ENCODE data around the gene EZH2.

The EZH2 gene

DNA sequence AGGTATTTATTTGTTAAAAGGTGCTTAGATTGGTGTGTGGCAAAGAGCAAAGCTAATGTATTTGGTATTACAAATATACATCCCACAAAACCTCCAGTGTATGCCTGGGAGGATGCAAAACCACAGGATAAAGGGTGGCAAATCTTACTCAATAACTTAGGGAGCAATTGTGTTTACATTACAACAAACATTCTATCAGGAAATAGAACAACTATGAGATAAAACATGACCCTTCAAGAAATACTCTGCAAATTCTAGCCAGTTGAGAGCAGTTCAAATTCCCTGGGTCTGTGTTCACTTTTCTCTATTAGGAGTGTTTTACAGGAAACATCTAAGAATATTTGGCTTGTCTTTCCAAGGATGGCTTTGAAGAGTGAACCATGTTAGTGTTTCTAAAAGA lies 120.5 kb downstream of the EZH2 start:
- DNase-seq (ENCODE audit: low read depth in 2 of 2): no peak

GRCh38 chr7:148761499-148762278 lies 122.4 kb downstream of the EZH2 start:
- no peak for DNase-seq (ENCODE audit: low read depth in 2 of 2)

All from stimulated activated CD4-positive, alpha-beta T cell treated with anti-CD3 and anti-CD28 coated beads, Interleukin-12 subunit alpha, Interleukin-12 subunit beta, amount 100 ng/mL, for 24 hours (primary cell).